Adrenal gland (tissue), 5 donors: ENCODE measurements around the gene SLC51B.

Experiments used
- POLR2A ChIP-seq, 2 donors: fragments of 450-650 bp; IDR thresholded peaks; one replicate each; pipeline ENCODE4 v1.6.1; 2017; ENCODE audit warnings: antibody characterized with exemption in 2 of 2, mild to moderate bottlenecking in 2 of 2, moderate library complexity in 1 of 2
- TF ChIP-seq, protein P1 (sequence below), 6 experiments: fragments of 450-650 bp in 4 of 6; fragments of 200-600 bp in 2 of 6; sonication (generic) in 1 of 6; IDR thresholded peaks; 1 replicate in 5 of 6; 2 replicates in 1 of 6; pipeline versions ENCODE4 v1.5.1 to v1.8.0; 2016 to 2021; ENCODE audit warnings: antibody characterized with exemption in 6 of 6, mild to moderate bottlenecking in 2 of 6, moderate library complexity in 1 of 6
- donor health status: DM: no; HTN: no; CAD: no.

DNA sequence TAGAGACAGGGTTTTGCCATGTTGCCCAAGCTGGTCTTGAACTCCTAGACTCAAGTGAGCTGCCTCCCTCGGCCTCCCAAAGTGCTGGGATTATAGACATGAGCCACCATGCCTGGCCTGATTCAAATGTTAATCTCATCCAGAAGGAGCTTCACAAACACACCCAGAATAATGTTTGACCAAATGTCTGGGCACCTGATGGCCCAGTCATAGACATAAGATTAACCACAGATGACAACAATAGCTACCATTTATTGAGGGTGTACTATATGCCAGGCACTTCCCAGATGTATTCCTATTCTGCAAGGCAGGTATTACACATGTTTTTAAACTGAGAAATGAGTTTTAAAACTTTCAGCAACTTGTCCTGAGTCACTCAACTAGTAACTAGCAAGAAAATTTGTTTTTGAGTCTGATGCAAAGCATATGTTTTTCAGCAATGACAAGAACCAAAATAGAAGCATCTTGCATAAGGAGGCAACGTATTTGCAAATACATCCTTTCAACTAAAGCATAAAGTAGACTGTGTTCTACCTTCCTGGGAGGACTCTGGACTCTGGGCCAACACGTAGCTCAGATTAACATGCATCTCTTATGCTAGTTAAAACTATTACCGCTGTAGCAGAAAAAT, 47.3 kb upstream of the SLC51B start:
- TF ChIP-seq, protein P1, sequence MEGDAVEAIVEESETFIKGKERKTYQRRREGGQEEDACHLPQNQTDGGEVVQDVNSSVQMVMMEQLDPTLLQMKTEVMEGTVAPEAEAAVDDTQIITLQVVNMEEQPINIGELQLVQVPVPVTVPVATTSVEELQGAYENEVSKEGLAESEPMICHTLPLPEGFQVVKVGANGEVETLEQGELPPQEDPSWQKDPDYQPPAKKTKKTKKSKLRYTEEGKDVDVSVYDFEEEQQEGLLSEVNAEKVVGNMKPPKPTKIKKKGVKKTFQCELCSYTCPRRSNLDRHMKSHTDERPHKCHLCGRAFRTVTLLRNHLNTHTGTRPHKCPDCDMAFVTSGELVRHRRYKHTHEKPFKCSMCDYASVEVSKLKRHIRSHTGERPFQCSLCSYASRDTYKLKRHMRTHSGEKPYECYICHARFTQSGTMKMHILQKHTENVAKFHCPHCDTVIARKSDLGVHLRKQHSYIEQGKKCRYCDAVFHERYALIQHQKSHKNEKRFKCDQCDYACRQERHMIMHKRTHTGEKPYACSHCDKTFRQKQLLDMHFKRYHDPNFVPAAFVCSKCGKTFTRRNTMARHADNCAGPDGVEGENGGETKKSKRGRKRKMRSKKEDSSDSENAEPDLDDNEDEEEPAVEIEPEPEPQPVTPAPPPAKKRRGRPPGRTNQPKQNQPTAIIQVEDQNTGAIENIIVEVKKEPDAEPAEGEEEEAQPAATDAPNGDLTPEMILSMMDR (IDR thresholded peaks at IDR 0.05): no peak
- TF ChIP-seq POLR2A (IDR thresholded peaks at IDR 0.05): no peak
